Measurements from ENCODE around the gene SPRY4.

GRCh38 chr5:142312399-142312798, 12.4 kb downstream of the SPRY4 start:
- TF ChIP-seq CTCF (IDR thresholded peaks at IDR 0.05; ENCODE audit: low read depth, low read length), result no peak
- no peak for TF ChIP-seq MAX (IDR thresholded peaks at IDR 0.05; ENCODE audit: low read depth, low read length)
